ENCODE data around the gene PDK2.

DNA sequence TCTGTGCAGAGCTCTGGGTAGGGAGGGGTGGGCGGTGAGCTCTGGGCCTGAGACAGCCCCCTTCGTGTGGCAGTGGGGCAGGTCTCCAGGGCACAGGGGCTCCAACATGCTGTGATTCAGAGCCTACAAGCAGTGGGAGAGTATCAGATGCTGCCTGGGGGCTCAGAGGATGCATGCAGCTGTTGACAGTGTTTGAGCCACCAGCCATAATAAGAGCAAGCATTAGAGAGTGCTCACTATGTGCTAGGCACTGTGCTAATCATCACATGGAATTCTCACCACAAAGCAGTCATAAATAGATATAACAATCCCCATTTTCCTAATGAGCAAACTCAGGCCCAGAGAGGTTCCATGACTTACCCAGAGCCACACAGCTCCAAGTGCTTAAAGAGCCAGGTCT, 8.1 kb downstream of the PDK2 start:
- TF ChIP-seq, protein P1, sequence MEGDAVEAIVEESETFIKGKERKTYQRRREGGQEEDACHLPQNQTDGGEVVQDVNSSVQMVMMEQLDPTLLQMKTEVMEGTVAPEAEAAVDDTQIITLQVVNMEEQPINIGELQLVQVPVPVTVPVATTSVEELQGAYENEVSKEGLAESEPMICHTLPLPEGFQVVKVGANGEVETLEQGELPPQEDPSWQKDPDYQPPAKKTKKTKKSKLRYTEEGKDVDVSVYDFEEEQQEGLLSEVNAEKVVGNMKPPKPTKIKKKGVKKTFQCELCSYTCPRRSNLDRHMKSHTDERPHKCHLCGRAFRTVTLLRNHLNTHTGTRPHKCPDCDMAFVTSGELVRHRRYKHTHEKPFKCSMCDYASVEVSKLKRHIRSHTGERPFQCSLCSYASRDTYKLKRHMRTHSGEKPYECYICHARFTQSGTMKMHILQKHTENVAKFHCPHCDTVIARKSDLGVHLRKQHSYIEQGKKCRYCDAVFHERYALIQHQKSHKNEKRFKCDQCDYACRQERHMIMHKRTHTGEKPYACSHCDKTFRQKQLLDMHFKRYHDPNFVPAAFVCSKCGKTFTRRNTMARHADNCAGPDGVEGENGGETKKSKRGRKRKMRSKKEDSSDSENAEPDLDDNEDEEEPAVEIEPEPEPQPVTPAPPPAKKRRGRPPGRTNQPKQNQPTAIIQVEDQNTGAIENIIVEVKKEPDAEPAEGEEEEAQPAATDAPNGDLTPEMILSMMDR (conservative IDR thresholded peaks at IDR 0.05; ENCODE audit: low read depth, low read length): no peak
- no peak for TF ChIP-seq EZH2 (IDR thresholded peaks at IDR 0.05; ENCODE audit: borderline replicate concordance, low read depth, low read length, poor library complexity, severe bottlenecking)

Data from A673 (cell line).